ENCODE measurements around the gene MAGEA2.
"Not testable (repeated sequence)": the region's sequence is repeated elsewhere in the genome, so short reads cannot be mapped to it uniquely, and the experiment has no call there.

GRCh38 chrX:152769549-152770289 is 16.1 kb upstream of the MAGEA2 start, which contains the start of gene MAGEA6:
- not testable (repeated sequence) for TF ChIP-seq EZH2 (IDR thresholded peaks at IDR 0.05; ENCODE audit: insufficient read depth, poor library complexity, severe bottlenecking); EZH2phosphoT487 (IDR thresholded peaks at IDR 0.05; ENCODE audit: insufficient read depth, low read depth)

Data from GM23248 (cell line).